Coronary artery (tissue), 2 donors: Measurements from ENCODE around the gene SPOCD1.
A peak's percentile ranks its signal among the peaks of the same experiment; 100 is the strongest.

Source experiments
- DNase-seq: peaks from one replicate; pipeline ENCODE4 v3.0.0-alpha.2; 2017; ENCODE audit warnings: low spot score
- H3K27ac ChIP-seq, 2 donors: fragments of 200-600 bp; sonication (generic); one replicate each; pipeline ENCODE4 v1.5.1; 2016 to 2019
- H3K4me3 ChIP-seq: fragments of 200-600 bp; sonication (generic); 2 replicates; pipeline ENCODE4 v1.5.1; 2016; ENCODE audit warnings: mild to moderate bottlenecking, moderate library complexity
- TF ChIP-seq, protein P1 (sequence below): fragments of 200-600 bp; sonication (generic); IDR thresholded peaks from one replicate; pipeline ENCODE4 v1.5.1; 2019; ENCODE audit warnings: antibody characterized with exemption

SPOCD1 gene

DNA sequence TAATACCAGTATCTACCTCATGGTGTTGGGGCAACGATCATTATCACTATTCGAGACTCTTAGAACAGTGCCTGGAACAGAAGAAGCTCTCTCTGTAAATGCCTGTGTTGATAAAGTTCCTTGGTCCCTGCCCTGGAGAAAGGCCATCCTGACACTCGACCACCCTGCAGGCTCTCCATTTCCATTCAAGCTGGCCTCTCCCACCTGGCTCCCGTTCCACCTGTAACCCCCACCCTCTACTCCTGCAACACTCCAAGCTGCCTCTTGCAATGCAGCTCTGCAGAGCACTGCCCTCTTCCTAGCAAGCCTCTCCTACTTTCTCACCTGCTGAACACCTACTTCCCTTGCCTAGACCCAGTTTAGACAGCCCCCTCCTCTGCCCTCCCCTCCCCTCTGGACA is 6.1 kb downstream of the SPOCD1 start:
- TF ChIP-seq, protein P1, sequence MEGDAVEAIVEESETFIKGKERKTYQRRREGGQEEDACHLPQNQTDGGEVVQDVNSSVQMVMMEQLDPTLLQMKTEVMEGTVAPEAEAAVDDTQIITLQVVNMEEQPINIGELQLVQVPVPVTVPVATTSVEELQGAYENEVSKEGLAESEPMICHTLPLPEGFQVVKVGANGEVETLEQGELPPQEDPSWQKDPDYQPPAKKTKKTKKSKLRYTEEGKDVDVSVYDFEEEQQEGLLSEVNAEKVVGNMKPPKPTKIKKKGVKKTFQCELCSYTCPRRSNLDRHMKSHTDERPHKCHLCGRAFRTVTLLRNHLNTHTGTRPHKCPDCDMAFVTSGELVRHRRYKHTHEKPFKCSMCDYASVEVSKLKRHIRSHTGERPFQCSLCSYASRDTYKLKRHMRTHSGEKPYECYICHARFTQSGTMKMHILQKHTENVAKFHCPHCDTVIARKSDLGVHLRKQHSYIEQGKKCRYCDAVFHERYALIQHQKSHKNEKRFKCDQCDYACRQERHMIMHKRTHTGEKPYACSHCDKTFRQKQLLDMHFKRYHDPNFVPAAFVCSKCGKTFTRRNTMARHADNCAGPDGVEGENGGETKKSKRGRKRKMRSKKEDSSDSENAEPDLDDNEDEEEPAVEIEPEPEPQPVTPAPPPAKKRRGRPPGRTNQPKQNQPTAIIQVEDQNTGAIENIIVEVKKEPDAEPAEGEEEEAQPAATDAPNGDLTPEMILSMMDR: no peak
- no peak overlapping the region for H3K4me3 ChIP-seq
- DNase-seq: no peak
- no peak overlapping the region for H3K27ac ChIP-seq

GRCh38 chr1:31807273-31808048 is 8.4 kb downstream of the SPOCD1 start:
- TF ChIP-seq, protein P1: no peak
- Histone ChIP-seq H3K4me3 (no peak overlapping the region), H3K27ac (no peak overlapping the region)
- no peak for DNase-seq

GRCh38 chr1:31805318-31805717 is 10.5 kb downstream of the SPOCD1 start:
- DNase-seq: no peak

DNA sequence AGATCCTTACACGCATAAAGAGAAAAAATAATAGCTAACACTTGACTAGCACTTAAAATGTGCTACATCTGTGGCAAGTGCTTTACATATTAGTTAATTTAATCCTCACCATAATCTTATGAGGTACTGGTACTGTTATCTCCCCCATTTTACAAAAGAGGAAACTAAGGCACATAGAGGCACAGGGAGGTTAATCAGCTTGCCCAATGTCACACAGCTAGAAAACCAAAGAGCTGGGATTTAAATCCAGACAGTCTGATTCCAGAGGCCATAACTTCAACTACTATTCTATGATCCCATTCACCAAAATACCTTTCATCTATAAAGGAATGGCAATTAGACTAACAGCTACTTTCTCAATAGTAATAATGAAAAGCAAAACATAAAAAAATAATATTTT is 11.7 kb downstream of the SPOCD1 start:
- Histone ChIP-seq H3K4me3 (no peak overlapping the region), H3K27ac (no peak overlapping the region)
- TF ChIP-seq, protein P1: no peak
- no peak for DNase-seq

More at GRCh38 chr1:31805318-31805717, 10.5 kb downstream of the SPOCD1 start:
- Histone ChIP-seq H3K4me3 (no peak overlapping the region), H3K27ac (no peak overlapping the region)
- TF ChIP-seq, protein P1: no peak

GRCh38 chr1:31803610-31804009 is 12.2 kb downstream of the SPOCD1 start:
- Histone ChIP-seq H3K27ac (no peak overlapping the region), H3K4me3 (no peak overlapping the region)
- DNase-seq: no peak
- TF ChIP-seq, protein P1: no peak

DNA sequence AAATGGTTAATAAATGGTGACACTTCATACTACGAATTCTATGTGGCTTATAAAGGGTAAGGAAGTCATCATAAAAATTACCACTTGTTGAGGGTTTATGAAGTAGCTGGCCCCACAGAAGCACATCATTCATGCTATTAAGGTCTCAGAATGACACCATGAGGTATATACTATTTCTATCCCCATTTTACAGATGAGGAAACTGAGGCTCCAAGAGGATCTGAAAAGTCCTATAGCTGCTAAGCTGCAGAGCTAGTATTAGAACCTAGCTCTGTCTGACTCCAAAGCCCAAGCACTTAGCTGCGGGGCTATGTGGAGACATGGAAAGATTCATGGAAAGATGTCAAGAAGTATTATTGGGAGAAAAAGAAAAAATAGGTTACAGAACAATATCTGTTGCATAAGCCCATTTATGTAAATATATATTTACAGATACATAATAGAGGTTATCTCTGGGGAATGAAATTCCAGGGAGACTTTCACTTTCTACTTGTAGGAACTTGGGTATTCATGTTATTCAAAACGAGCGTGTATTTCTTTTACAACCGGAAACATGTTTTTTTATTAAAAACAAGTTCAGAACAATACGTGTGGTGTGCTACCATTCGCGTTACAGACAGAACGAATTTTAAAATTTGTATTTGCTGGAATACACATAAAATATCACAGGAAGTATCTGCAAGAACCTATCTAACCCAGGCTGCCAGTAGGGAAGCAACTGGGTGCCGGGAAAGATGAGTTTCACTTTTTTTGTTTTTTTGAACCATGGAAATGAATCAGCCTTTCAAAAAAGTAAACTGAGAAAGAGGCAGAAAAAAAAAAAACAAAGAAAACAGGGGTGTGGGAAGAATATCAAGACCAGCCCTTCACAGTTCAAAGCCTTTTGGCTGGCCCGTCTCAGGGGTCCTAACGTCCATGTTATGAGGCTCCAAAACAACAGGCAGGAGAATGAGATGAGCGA is 13.4 kb downstream of the SPOCD1 start:
- no peak for DNase-seq
- Histone ChIP-seq H3K4me3 (peak overlapping the region; percentile 15), H3K27ac (no peak overlapping the region)
- TF ChIP-seq, protein P1: no peak
